GM23338 (cell line): ENCODE data around the gene DGKB. TPM values are rescaled to one million over a fixed set of nuclear protein-coding genes. Genes with fewer than 3 reads are reported as not detected.

Source experiments
- ATAC-seq: fragments of 200-7000 bp; cut with Tn5 transposase; 3 replicates; pipeline ENCODE4 v1.9.1; 2020
- DNase-seq: peaks from one replicate; pipeline ENCODE4 v3.0.0-alpha.2; 2015; ENCODE audit warnings: low spot score
- H2AFZ ChIP-seq: fragments of 200-600 bp; sonication (generic); 2 replicates; pipeline ENCODE4 v1.8.0; 2016; ENCODE audit warnings: antibody characterized with exemption, mild to moderate bottlenecking, moderate library complexity
- H3F3A ChIP-seq: fragments of 200-600 bp; sonication (generic); replicated peaks from 2 replicates; pipeline ENCODE4 v1.8.0; 2017; ENCODE audit warnings: antibody characterized with exemption, mixed run types, low read depth
- H3K27ac ChIP-seq: fragments of 200-600 bp; sonication (generic); 2 replicates; pipeline ENCODE4 v1.6.1; 2016; ENCODE audit warnings: low read depth
- H3K27me3 ChIP-seq: fragments of 200-600 bp; sonication (generic); 2 replicates; pipeline ENCODE4 v1.8.0; 2016; ENCODE audit warnings: mild to moderate bottlenecking, mixed run types, moderate library complexity; ENCODE audit not compliant: insufficient read depth
- H3K36me3 ChIP-seq: fragments of 200-600 bp; sonication (generic); 2 replicates; pipeline ENCODE4 v1.8.0; 2016; ENCODE audit warnings: mild to moderate bottlenecking; ENCODE audit not compliant: insufficient read depth
- H3K4me1 ChIP-seq: fragments of 200-600 bp; sonication (generic); 2 replicates; pipeline ENCODE4 v1.8.0; 2016; ENCODE audit warnings: mild to moderate bottlenecking, moderate library complexity; ENCODE audit not compliant: insufficient read depth
- H3K4me2 ChIP-seq: fragments of 200-600 bp; sonication (generic); 2 replicates; pipeline ENCODE4 v1.7.1; 2017; ENCODE audit warnings: mixed run types
- H3K4me3 ChIP-seq: fragments of 200-600 bp; sonication (generic); 2 replicates; pipeline ENCODE4 v1.6.1; 2016; ENCODE audit warnings: mixed run types
- H3K79me2 ChIP-seq: fragments of 200-600 bp; sonication (generic); replicated peaks from 2 replicates; pipeline ENCODE4 v1.8.0; 2017; ENCODE audit warnings: mild to moderate bottlenecking; ENCODE audit not compliant: insufficient read depth
- H3K9me2 ChIP-seq: fragments of 200-600 bp; sonication (generic); 2 replicates; pipeline ENCODE4 v1.8.0; 2017; ENCODE audit not compliant: insufficient read depth
- H4K20me1 ChIP-seq: fragments of 200-600 bp; sonication (generic); replicated peaks from 2 replicates; pipeline ENCODE4 v1.8.0; 2017; ENCODE audit warnings: mild to moderate bottlenecking; ENCODE audit not compliant: insufficient read depth
- H3K27ac Mint-ChIP-seq: 2 replicates; pipeline ENCODE4 v1.8.0; 2020; ENCODE audit warnings: inconsistent platforms, mild to moderate bottlenecking, moderate library complexity, mixed read lengths
- H3K27me3 Mint-ChIP-seq: 3 replicates; pipeline ENCODE4 v1.8.0; 2022; ENCODE audit warnings: low read depth, mild to moderate bottlenecking, moderate library complexity, mixed read lengths, inconsistent platforms; ENCODE audit not compliant: insufficient read depth, poor library complexity
- H3K36me3 Mint-ChIP-seq: 3 replicates; pipeline ENCODE4 v1.8.0; 2021; ENCODE audit warnings: low read depth, mild to moderate bottlenecking, inconsistent platforms, moderate library complexity, mixed read lengths
- H3K4me1 Mint-ChIP-seq: 3 replicates; pipeline ENCODE4 v1.8.0; 2020; ENCODE audit warnings: mild to moderate bottlenecking, inconsistent platforms, mixed read lengths
- H3K4me3 Mint-ChIP-seq: 3 replicates; pipeline ENCODE4 v1.8.0; 2021; ENCODE audit warnings: moderate library complexity, mild to moderate bottlenecking, inconsistent platforms, mixed read lengths
- H3K9me3 Mint-ChIP-seq: 3 replicates; pipeline ENCODE4 v1.8.0; 2020; ENCODE audit warnings: moderate library complexity, mild to moderate bottlenecking, inconsistent platforms, mixed read lengths
- CREB1 ChIP-seq: fragments of 250-450 bp; sonication (Bioruptor Pico); IDR thresholded peaks from 2 replicates; pipeline ENCODE4 v1.5.0; 2020; ENCODE audit warnings: low read depth, mild to moderate bottlenecking, moderate library complexity
- CTCF ChIP-seq, 2 experiments: fragments of 200-600 bp in 1 of 2; sonication (generic) in 1 of 2; conservative IDR thresholded peaks; 2 replicates each; pipeline versions ENCODE4 v1.5.1 to v1.6.1; 2016 to 2017; ENCODE audit warnings: antibody characterized with exemption in 2 of 2, low read depth in 2 of 2, mild to moderate bottlenecking in 2 of 2, moderate library complexity in 1 of 2
- ETS1 ChIP-seq: IDR thresholded peaks from 2 replicates; pipeline ENCODE4 v1.6.1; 2016; ENCODE audit warnings: antibody characterized with exemption
- EZH2 ChIP-seq: fragments of 200-600 bp; sonication (generic); IDR thresholded peaks from one replicate; pipeline ENCODE4 v1.8.0; 2017; ENCODE audit warnings: antibody characterized with exemption, mild to moderate bottlenecking, low read depth; ENCODE audit not compliant: unreplicated experiment
- EZH2phosphoT487 ChIP-seq: fragments of 200-600 bp; sonication (generic); IDR thresholded peaks from one replicate; pipeline ENCODE4 v1.8.1; 2018; ENCODE audit warnings: antibody characterized with exemption; ENCODE audit not compliant: unreplicated experiment
- JUNB ChIP-seq: IDR thresholded peaks from one replicate; pipeline ENCODE4 v1.6.1; 2016; ENCODE audit warnings: antibody characterized with exemption; ENCODE audit not compliant: unreplicated experiment
- NANOG ChIP-seq: IDR thresholded peaks from 2 replicates; pipeline ENCODE4 v1.6.1; 2016; ENCODE audit warnings: antibody characterized with exemption, borderline replicate concordance
- POLR2AphosphoS5 ChIP-seq: IDR thresholded peaks from 2 replicates; pipeline ENCODE4 v1.6.1; 2016; ENCODE audit warnings: antibody characterized with exemption, low read depth
- REST ChIP-seq: IDR thresholded peaks from one replicate; pipeline ENCODE4 v1.6.1; 2018; ENCODE audit warnings: antibody characterized with exemption; ENCODE audit not compliant: unreplicated experiment
- STAT1 ChIP-seq: IDR thresholded peaks from one replicate; pipeline ENCODE4 v1.6.1; 2016; ENCODE audit warnings: antibody characterized with exemption; ENCODE audit not compliant: unreplicated experiment
- ZNF114 ChIP-seq: fragments of 250-450 bp; sonication (Bioruptor Pico); IDR thresholded peaks from 2 replicates; pipeline ENCODE4 v1.5.0; 2020; ENCODE audit warnings: mild to moderate bottlenecking, moderate library complexity
- ZNF331 ChIP-seq: fragments of 250-450 bp; sonication (Bioruptor Pico); IDR thresholded peaks from 2 replicates; pipeline ENCODE4 v1.5.0; 2020; ENCODE audit warnings: low read depth, mild to moderate bottlenecking, moderate library complexity
- ZNF462 ChIP-seq: fragments of 250-450 bp; sonication (Bioruptor Pico); IDR thresholded peaks from 2 replicates; pipeline ENCODE4 v1.5.0; 2020; ENCODE audit warnings: mild to moderate bottlenecking, moderate library complexity
- polyA plus RNA-seq: library from polyadenylated mRNA; unstranded; fragments of >200 nt; fragmentation: Nextera tagmentation; extraction: Ambion mirVana; gene quantifications from 2 replicates; pipeline ENCODE4 v1.2.1, GENCODE V29; 2016
- total RNA-seq: library from RNA; depleted of rRNA; stranded (reverse); fragments of >200 nt; shearing (Covaris generic); gene quantifications from 2 replicates; pipeline ENCODE4 v1.2.3, GENCODE V29; 2014

The DGKB gene
- total and polyA plus RNA-seq, 2 experiments from 2014 or later: 4.8 to 11.5 TPM

GRCh38 chr7:14252458-14252857, 650.1 kb downstream of the DGKB start:
- no peak overlapping the region for H2AFZ ChIP-seq
- no peaks in the 10 kb centered on the region for H3K9me3 Mint-ChIP-seq
- H3K36me3 ChIP-seq: no peaks in the 10 kb centered on the region
- H3K27me3 Mint-ChIP-seq: no peaks in the 10 kb centered on the region
- H3K79me2 ChIP-seq: no peaks in the 10 kb centered on the region
- H3K4me1 ChIP-seq: peaks cover 14% of the 10 kb centered on the region
- H3F3A ChIP-seq: no peaks in the 10 kb centered on the region
- no peak overlapping the region for H3K4me2 ChIP-seq
- DNase-seq (no peak), ATAC-seq (no peak)
- no peak overlapping the region for H3K4me3 Mint-ChIP-seq
- H3K4me1 Mint-ChIP-seq: peaks cover 20% of the 10 kb centered on the region
- no peak overlapping the region for H3K4me3 ChIP-seq
- TF ChIP-seq REST: no peak
- TF ChIP-seq CTCF (conservative IDR thresholded peaks at IDR 0.05; ENCODE audit: low read depth in 2 of 2): no peak
- no peak for TF ChIP-seq ZNF331
- no peak for TF ChIP-seq ZNF114 (CRISPR knock-in tag)
- no peak for TF ChIP-seq CREB1 (CRISPR knock-in tag)
- no peak for TF ChIP-seq JUNB
- TF ChIP-seq POLR2AphosphoS5: no peak
- TF ChIP-seq ZNF462: no peak
- no peak for TF ChIP-seq EZH2phosphoT487
- TF ChIP-seq NANOG: no peak
- TF ChIP-seq STAT1: no peak
- no peak for TF ChIP-seq ETS1
- no peak for TF ChIP-seq EZH2
- H3K36me3 Mint-ChIP-seq: no peaks in the 10 kb centered on the region
- no peak overlapping the region for H3K27ac Mint-ChIP-seq
- no peaks in the 10 kb centered on the region; the same call in 1 of the 2 replicates for H3K9me2 ChIP-seq
- no peaks in the 10 kb centered on the region for H4K20me1 ChIP-seq
- no peak overlapping the region for H3K27ac ChIP-seq
- H3K27me3 ChIP-seq: no peaks in the 10 kb centered on the region
